HCT116 (cell line): ENCODE data around the gene OR5B3. TPM values are rescaled to one million over a fixed set of nuclear protein-coding genes. Genes with fewer than 3 reads are reported as not detected.

ENCODE experiments used
- ATAC-seq: fragments of 200-7000 bp; cut with Tn5 transposase; 2 replicates; pipeline ENCODE4 v1.9.1; 2020; ENCODE audit warnings: mild to moderate bottlenecking, moderate library complexity
- BruUV-seq: library from RNA; stranded (reverse); fragments of 400-500 nt; replicated peaks from 2 replicates; lab custom pipeline; 2021; lab: Mats Ljungman, UMichigan
- CTCF ChIA-PET: fragments of 300-600 bp; sonication (Branson Sonifier 250); formaldehyde crosslinking; loops from one replicate; lab custom pipeline; 2021; ENCODE audit warnings: antibody characterized with exemption; lab: Charles Lee
- POLR2A ChIA-PET: fragments of 300-600, 350-600 bp; sonication (Branson Sonifier 250); formaldehyde crosslinking; loops from one replicate; lab custom pipeline; 2021; ENCODE audit warnings: antibody characterized with exemption; lab: Charles Lee
- RAD21 ChIA-PET, 2 experiments: fragments of 300-600 bp; sonication (Branson Sonifier 250); formaldehyde crosslinking; loops; one replicate each; lab custom pipeline; 2023; ENCODE audit warnings: low total read pairs in 2 of 2; ENCODE audit not compliant: uncharacterized antibody in 2 of 2, unreplicated experiment in 2 of 2, low non-redundant PET in 1 of 2; lab: Charles Lee
- DNase-seq: peaks from one replicate; pipeline ENCODE4 v3.0.0-alpha.2; 2010; ENCODE audit warnings: low read depth, low spot score
- H2AFZ ChIP-seq: fragments of 200-600 bp; shearing (Covaris generic), sonication (generic); 2 replicates; pipeline ENCODE4 v1.6.1; 2017; ENCODE audit warnings: low read depth, mixed run types, mixed read lengths, antibody characterized with exemption, low read length; ENCODE audit not compliant: poor library complexity, severe bottlenecking
- H3K27ac ChIP-seq: 2 replicates; pipeline ENCODE4 v1.5.1; 2012; ENCODE audit warnings: low read depth, low read length
- H3K27me3 ChIP-seq: fragments of 200-600 bp; sonication (generic); 2 replicates; pipeline ENCODE4 v1.6.1; 2016; ENCODE audit warnings: mixed run types, low read length, mixed read lengths; ENCODE audit not compliant: insufficient read depth
- H3K36me3 ChIP-seq, 2 experiments: fragments of 200-500 bp in 1 of 2; fragments of 200-600 bp in 1 of 2; sonication (Bioruptor generic) in 1 of 2; sonication (generic) in 1 of 2; 2 replicates each; pipeline versions ENCODE4 v1.5.1 to v1.6.1; 2014 to 2016; ENCODE audit warnings: low read length in 2 of 2, inconsistent platforms in 1 of 2, mixed read lengths in 1 of 2, mixed run types in 1 of 2; ENCODE audit not compliant: insufficient read depth in 2 of 2, control insufficient read depth in 1 of 2
- H3K4me1 ChIP-seq, 2 experiments: fragments of 200-600 bp in 1 of 2; sonication (generic) in 1 of 2; 2 replicates each; pipeline versions ENCODE4 v1.5.1 to v1.6.1; 2012 to 2017; ENCODE audit warnings: low read length in 2 of 2, inconsistent platforms in 1 of 2, mild to moderate bottlenecking in 1 of 2, mixed read lengths in 1 of 2, mixed run types in 1 of 2, moderate library complexity in 1 of 2; ENCODE audit not compliant: insufficient read depth in 2 of 2, control insufficient read depth in 1 of 2
- H3K4me2 ChIP-seq: fragments of 200-600 bp; sonication (generic); 2 replicates; pipeline ENCODE4 v1.6.1; 2017; ENCODE audit warnings: mixed run types, low read length, mixed read lengths
- H3K4me3 ChIP-seq, 2 experiments: fragments of 200-600 bp in 1 of 2; sonication (generic) in 1 of 2; replicated peaks in 1 of 2; 2 replicates each; pipeline ENCODE4 v1.5.1; 2011 to 2016; ENCODE audit warnings: low read length in 2 of 2, control low read depth in 1 of 2, low read depth in 1 of 2, mild to moderate bottlenecking in 1 of 2, mixed read lengths in 1 of 2, mixed run types in 1 of 2
- H3K79me2 ChIP-seq: fragments of 200-600 bp; sonication (generic); 2 replicates; pipeline ENCODE4 v1.6.1; 2017; ENCODE audit warnings: mild to moderate bottlenecking, mixed run types, low read length, moderate library complexity, mixed read lengths; ENCODE audit not compliant: insufficient read depth
- H3K9ac ChIP-seq: fragments of 200-600 bp; sonication (generic); 2 replicates; pipeline ENCODE4 v1.6.1; 2016; ENCODE audit warnings: low read length, mixed read lengths
- H3K9me2 ChIP-seq: fragments of 200-600 bp; sonication (generic), shearing (Covaris generic); 2 replicates; pipeline ENCODE4 v1.6.1; 2017; ENCODE audit warnings: mixed run types, mild to moderate bottlenecking, moderate library complexity; ENCODE audit not compliant: insufficient read depth
- H3K9me3 ChIP-seq, 2 experiments: fragments of 200-500 bp in 1 of 2; fragments of 200-600 bp in 1 of 2; sonication (Bioruptor generic) in 1 of 2; sonication (generic) in 1 of 2; 2 replicates each; pipeline ENCODE4 v1.6.1; 2014 to 2017; ENCODE audit warnings: low read length in 2 of 2, mixed read lengths in 2 of 2, inconsistent platforms in 1 of 2, low read depth in 1 of 2, mild to moderate bottlenecking in 1 of 2, mixed run types in 1 of 2, moderate library complexity in 1 of 2; ENCODE audit not compliant: control insufficient read depth in 1 of 2, insufficient read depth in 1 of 2
- H4K20me1 ChIP-seq: fragments of 200-600 bp; sonication (generic), shearing (Covaris generic); 2 replicates; pipeline ENCODE4 v1.6.1; 2017; ENCODE audit warnings: mixed run types, mild to moderate bottlenecking, moderate library complexity; ENCODE audit not compliant: insufficient read depth
- CBX3 ChIP-seq: IDR thresholded peaks from 2 replicates; pipeline ENCODE4 v1.6.1; 2012; ENCODE audit warnings: low read depth
- CEBPB ChIP-seq: IDR thresholded peaks from 2 replicates; pipeline ENCODE4 v1.6.1; 2012; ENCODE audit warnings: low read depth
- EGR1 ChIP-seq: IDR thresholded peaks from 2 replicates; pipeline ENCODE4 v1.6.1; 2012; ENCODE audit warnings: low read depth
- ELF1 ChIP-seq: IDR thresholded peaks from 2 replicates; pipeline ENCODE4 v1.6.1; 2012; ENCODE audit warnings: low read depth, borderline replicate concordance
- EZH2phosphoT487 ChIP-seq: fragments of 200-600 bp; IDR thresholded peaks from 2 replicates; pipeline ENCODE4 v1.6.1; 2018; ENCODE audit warnings: antibody characterized with exemption, borderline replicate concordance
- JUND ChIP-seq: IDR thresholded peaks from 2 replicates; pipeline ENCODE4 v1.6.1; 2012
- RAD21 ChIP-seq: IDR thresholded peaks from 2 replicates; pipeline ENCODE4 v1.6.1; 2012; ENCODE audit warnings: low read depth, mild to moderate bottlenecking
- SIN3A ChIP-seq: IDR thresholded peaks from 2 replicates; pipeline ENCODE4 v1.6.1; 2012; ENCODE audit warnings: low read depth
- SP1 ChIP-seq: IDR thresholded peaks from 2 replicates; pipeline ENCODE4 v1.6.1; 2012; ENCODE audit warnings: low read depth
- SRF ChIP-seq: IDR thresholded peaks from 2 replicates; pipeline ENCODE4 v1.6.1; 2012; ENCODE audit warnings: low read depth
- TCF7L2 ChIP-seq: IDR thresholded peaks from 2 replicates; pipeline ENCODE4 v1.7.0; 2011; ENCODE audit warnings: borderline replicate concordance, inconsistent platforms; ENCODE audit not compliant: insufficient read depth, insufficient read length; ENCODE audit errors: extremely low read depth
- YY1 ChIP-seq: IDR thresholded peaks from 2 replicates; pipeline ENCODE4 v1.6.1; 2011; ENCODE audit warnings: low read length, low read depth, moderate library complexity, mild to moderate bottlenecking; ENCODE audit not compliant: insufficient replicate concordance; ENCODE audit errors: extremely low read depth
- ZFX ChIP-seq: fragments of 450-650 bp; IDR thresholded peaks from 2 replicates; pipeline ENCODE4 v1.6.1; 2017
- ZNF274 ChIP-seq: fragments of 200-500 bp; sonication (Bioruptor generic); IDR thresholded peaks from 2 replicates; pipeline ENCODE4 v1.6.1; 2014; ENCODE audit warnings: mild to moderate bottlenecking, low read depth, low read length, inconsistent platforms
- intact Hi-C: fragments of 100-400 bp; cut with micrococcal nuclease; formaldehyde crosslinking; loops from 2 replicates; pipeline ENCODE4 v1.10.0; 2022
- total RNA-seq: library from RNA; stranded (reverse); gene quantifications from one replicate; pipeline ENCODE4 v1.2.1, GENCODE V29; 2021; ENCODE audit not compliant: unreplicated experiment
- TF ChIP-seq, protein P1 (sequence below): IDR thresholded peaks from 2 replicates; pipeline ENCODE4 v1.6.1; 2012
- TF ChIP-seq, protein P2 (sequence below): IDR thresholded peaks from 2 replicates; pipeline ENCODE4 v1.6.1; 2012; ENCODE audit warnings: low read depth
- TF ChIP-seq, protein P3 (sequence below): IDR thresholded peaks from 2 replicates; pipeline ENCODE4 v1.6.1; 2012
- TF ChIP-seq, protein P4 (sequence below): IDR thresholded peaks from 2 replicates; pipeline ENCODE4 v1.6.1; 2011; ENCODE audit warnings: mild to moderate bottlenecking, low read length, moderate library complexity; ENCODE audit not compliant: insufficient replicate concordance; ENCODE audit errors: extremely low read depth
- TF ChIP-seq, protein P5 (sequence below), 3 experiments: fragments of 200-600 bp in 1 of 3; sonication (generic) in 1 of 3; IDR thresholded peaks in 2 of 3; conservative IDR thresholded peaks in 1 of 3; 2 replicates each; pipeline ENCODE4 v1.5.1; 2012 to 2017; ENCODE audit warnings: low read depth in 2 of 3, low read length in 2 of 3, antibody characterized with exemption in 1 of 3, borderline replicate concordance in 1 of 3, control low read depth in 1 of 3, mild to moderate bottlenecking in 1 of 3, mixed read lengths in 1 of 3, mixed run types in 1 of 3, moderate library complexity in 1 of 3; ENCODE audit not compliant: insufficient read depth in 1 of 3

OR5B3 gene
- total RNA-seq, 1 experiment from 2014 or later, result not detected

DNA sequence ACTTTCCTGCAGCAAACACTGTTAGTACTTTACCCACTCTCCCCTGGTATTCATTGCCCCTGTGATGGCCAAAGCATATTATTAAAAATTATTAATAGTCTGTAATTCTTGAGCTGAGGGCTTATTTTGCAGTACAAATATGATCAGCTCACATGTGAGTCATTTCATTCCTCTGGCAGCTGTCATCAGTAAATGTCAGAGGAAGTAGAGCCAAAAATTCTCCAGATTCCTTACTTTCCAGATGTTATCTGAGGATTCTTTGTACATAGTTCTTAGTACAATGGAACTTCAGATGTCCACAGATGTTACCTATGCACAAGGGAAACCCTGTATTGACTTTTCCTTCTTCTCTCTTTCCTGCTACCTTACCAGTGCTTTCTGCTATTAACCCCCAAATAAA is 12.5 kb downstream of the OR5B3 start (continued):
- TF ChIP-seq SRF (no peak), JUND (no peak)
- TF ChIP-seq, protein P1, sequence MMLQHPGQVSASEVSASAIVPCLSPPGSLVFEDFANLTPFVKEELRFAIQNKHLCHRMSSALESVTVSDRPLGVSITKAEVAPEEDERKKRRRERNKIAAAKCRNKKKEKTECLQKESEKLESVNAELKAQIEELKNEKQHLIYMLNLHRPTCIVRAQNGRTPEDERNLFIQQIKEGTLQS, result no peak

DNA sequence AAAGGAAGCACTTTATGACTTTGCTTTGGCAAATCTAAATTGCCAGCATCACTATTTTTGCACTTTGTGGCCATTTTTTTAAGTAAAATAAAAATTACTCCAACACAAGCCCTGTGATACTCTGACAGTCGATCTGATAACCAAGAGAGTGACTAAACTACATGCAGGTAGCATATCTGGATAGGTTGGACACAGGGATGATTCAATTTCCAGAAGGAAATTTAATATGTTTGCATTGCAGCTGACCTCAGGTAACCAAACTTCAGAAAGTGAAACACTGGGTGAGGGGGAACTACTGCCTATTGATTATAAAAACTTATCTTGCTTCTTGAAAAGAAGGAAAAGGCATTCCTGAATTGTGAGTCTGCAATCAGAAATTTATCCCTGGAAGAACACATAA is 13.9 kb downstream of the OR5B3 start:
- no peak overlapping the region for H3K4me3 ChIP-seq
- no TSS peak for BruUV-seq
- intact Hi-C loops, result no loop called here
- CTCF ChIA-PET, result no interaction called here
- H3K9me3 ChIP-seq, result no peaks in the 10 kb centered on the region
- no peak for ATAC-seq
- no peak overlapping the region for H2AFZ ChIP-seq
- H3K79me2 ChIP-seq, result no peaks in the 10 kb centered on the region
- H3K36me3 ChIP-seq, result no peaks in the 10 kb centered on the region
- H3K9me2 ChIP-seq, result no peaks in the 10 kb centered on the region
- POLR2A ChIA-PET, result no interaction called here
- H3K4me1 ChIP-seq, result peaks cover 0 to 6% of the 10 kb centered on the region in 2 experiments; a peak in 1 of 4 replicates
- H3K27me3 ChIP-seq, result no peaks in the 10 kb centered on the region
- H3K27ac ChIP-seq, result no peak overlapping the region
- H3K9ac ChIP-seq, result no peak overlapping the region
- no peak overlapping the region for H3K4me2 ChIP-seq
- TF ChIP-seq, protein P2, sequence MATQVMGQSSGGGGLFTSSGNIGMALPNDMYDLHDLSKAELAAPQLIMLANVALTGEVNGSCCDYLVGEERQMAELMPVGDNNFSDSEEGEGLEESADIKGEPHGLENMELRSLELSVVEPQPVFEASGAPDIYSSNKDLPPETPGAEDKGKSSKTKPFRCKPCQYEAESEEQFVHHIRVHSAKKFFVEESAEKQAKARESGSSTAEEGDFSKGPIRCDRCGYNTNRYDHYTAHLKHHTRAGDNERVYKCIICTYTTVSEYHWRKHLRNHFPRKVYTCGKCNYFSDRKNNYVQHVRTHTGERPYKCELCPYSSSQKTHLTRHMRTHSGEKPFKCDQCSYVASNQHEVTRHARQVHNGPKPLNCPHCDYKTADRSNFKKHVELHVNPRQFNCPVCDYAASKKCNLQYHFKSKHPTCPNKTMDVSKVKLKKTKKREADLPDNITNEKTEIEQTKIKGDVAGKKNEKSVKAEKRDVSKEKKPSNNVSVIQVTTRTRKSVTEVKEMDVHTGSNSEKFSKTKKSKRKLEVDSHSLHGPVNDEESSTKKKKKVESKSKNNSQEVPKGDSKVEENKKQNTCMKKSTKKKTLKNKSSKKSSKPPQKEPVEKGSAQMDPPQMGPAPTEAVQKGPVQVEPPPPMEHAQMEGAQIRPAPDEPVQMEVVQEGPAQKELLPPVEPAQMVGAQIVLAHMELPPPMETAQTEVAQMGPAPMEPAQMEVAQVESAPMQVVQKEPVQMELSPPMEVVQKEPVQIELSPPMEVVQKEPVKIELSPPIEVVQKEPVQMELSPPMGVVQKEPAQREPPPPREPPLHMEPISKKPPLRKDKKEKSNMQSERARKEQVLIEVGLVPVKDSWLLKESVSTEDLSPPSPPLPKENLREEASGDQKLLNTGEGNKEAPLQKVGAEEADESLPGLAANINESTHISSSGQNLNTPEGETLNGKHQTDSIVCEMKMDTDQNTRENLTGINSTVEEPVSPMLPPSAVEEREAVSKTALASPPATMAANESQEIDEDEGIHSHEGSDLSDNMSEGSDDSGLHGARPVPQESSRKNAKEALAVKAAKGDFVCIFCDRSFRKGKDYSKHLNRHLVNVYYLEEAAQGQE, result no peak
- TF ChIP-seq SP1 (no peak), CEBPB (no peak), YY1 (no peak), ZNF274 (no peak), ELF1 (no peak), RAD21 (no peak), JUND (no peak), SIN3A (no peak), EGR1 (no peak), EZH2phosphoT487 (no peak), TCF7L2 (no peak), ZFX (no peak), CBX3 (no peak)
- TF ChIP-seq, protein P3, sequence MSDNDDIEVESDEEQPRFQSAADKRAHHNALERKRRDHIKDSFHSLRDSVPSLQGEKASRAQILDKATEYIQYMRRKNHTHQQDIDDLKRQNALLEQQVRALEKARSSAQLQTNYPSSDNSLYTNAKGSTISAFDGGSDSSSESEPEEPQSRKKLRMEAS, result no peak
- TF ChIP-seq, protein P4, sequence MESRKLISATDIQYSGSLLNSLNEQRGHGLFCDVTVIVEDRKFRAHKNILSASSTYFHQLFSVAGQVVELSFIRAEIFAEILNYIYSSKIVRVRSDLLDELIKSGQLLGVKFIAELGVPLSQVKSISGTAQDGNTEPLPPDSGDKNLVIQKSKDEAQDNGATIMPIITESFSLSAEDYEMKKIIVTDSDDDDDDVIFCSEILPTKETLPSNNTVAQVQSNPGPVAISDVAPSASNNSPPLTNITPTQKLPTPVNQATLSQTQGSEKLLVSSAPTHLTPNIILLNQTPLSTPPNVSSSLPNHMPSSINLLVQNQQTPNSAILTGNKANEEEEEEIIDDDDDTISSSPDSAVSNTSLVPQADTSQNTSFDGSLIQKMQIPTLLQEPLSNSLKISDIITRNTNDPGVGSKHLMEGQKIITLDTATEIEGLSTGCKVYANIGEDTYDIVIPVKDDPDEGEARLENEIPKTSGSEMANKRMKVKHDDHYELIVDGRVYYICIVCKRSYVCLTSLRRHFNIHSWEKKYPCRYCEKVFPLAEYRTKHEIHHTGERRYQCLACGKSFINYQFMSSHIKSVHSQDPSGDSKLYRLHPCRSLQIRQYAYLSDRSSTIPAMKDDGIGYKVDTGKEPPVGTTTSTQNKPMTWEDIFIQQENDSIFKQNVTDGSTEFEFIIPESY, result no peak
- TF ChIP-seq, protein P5, sequence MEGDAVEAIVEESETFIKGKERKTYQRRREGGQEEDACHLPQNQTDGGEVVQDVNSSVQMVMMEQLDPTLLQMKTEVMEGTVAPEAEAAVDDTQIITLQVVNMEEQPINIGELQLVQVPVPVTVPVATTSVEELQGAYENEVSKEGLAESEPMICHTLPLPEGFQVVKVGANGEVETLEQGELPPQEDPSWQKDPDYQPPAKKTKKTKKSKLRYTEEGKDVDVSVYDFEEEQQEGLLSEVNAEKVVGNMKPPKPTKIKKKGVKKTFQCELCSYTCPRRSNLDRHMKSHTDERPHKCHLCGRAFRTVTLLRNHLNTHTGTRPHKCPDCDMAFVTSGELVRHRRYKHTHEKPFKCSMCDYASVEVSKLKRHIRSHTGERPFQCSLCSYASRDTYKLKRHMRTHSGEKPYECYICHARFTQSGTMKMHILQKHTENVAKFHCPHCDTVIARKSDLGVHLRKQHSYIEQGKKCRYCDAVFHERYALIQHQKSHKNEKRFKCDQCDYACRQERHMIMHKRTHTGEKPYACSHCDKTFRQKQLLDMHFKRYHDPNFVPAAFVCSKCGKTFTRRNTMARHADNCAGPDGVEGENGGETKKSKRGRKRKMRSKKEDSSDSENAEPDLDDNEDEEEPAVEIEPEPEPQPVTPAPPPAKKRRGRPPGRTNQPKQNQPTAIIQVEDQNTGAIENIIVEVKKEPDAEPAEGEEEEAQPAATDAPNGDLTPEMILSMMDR (IDR thresholded peaks at IDR 0.05 in 2 of 3, conservative IDR thresholded peaks at IDR 0.05 in 1 of 3; ENCODE audit: borderline replicate concordance in 1 of 3, insufficient read depth in 1 of 3, low read depth in 2 of 3, low read length in 2 of 3), result no peak
- TF ChIP-seq, all 23 proteins: peak for 0
- no peak for DNase-seq
- H4K20me1 ChIP-seq, result no peaks in the 10 kb centered on the region
- RAD21 ChIA-PET, result no interaction called here
